Parathyroid adenoma (tissue), 2 donors: Measurements from ENCODE around the gene KTI12.

Source experiments
- H2AFZ ChIP-seq: fragments of 300-600 bp; sonication (generic); one replicate; pipeline ENCODE4 v1.7.0; 2017; ENCODE audit warnings: antibody characterized with exemption, mild to moderate bottlenecking
- H3K27ac ChIP-seq: fragments of 300-600 bp; sonication (generic); one replicate; pipeline ENCODE4 v1.7.0; 2017
- H3K27me3 ChIP-seq: fragments of 300-600 bp; sonication (generic); one replicate; pipeline ENCODE4 v1.7.0; 2017; ENCODE audit warnings: low read length; ENCODE audit not compliant: control insufficient read depth, insufficient read depth
- H3K36me3 ChIP-seq: fragments of 300-600 bp; sonication (generic); one replicate; pipeline ENCODE4 v1.7.0; 2017; ENCODE audit warnings: low read length; ENCODE audit not compliant: control insufficient read depth, insufficient read depth
- H3K4me1 ChIP-seq: fragments of 300-600 bp; sonication (generic); one replicate; pipeline ENCODE4 v1.7.0; 2017; ENCODE audit warnings: control low read depth
- H3K4me2 ChIP-seq: fragments of 300-600 bp; sonication (generic); one replicate; pipeline ENCODE4 v1.7.0; 2017; ENCODE audit warnings: low read length
- H3K4me3 ChIP-seq: fragments of 300-600 bp; sonication (generic); one replicate; pipeline ENCODE4 v1.7.0; 2017; ENCODE audit warnings: low read depth, low read length
- H3K79me2 ChIP-seq: fragments of 300-600 bp; sonication (generic); one replicate; pipeline ENCODE4 v1.7.0; 2017; ENCODE audit warnings: control low read depth
- H3K9ac ChIP-seq: fragments of 300-600 bp; sonication (generic); one replicate; pipeline ENCODE4 v1.7.0; 2017; ENCODE audit warnings: mild to moderate bottlenecking
- H3K9me3 ChIP-seq: fragments of 300-600 bp; sonication (generic); one replicate; pipeline ENCODE4 v1.7.0; 2017; ENCODE audit warnings: low read length; ENCODE audit not compliant: control insufficient read depth
- TF ChIP-seq, protein P1 (sequence below): fragments of 300-600 bp; sonication (generic); IDR thresholded peaks from one replicate; pipeline ENCODE4 v1.7.0; 2017; ENCODE audit warnings: antibody characterized with exemption, mild to moderate bottlenecking
- donor health status: primary hyperparathyroidism.

KTI12 gene

DNA sequence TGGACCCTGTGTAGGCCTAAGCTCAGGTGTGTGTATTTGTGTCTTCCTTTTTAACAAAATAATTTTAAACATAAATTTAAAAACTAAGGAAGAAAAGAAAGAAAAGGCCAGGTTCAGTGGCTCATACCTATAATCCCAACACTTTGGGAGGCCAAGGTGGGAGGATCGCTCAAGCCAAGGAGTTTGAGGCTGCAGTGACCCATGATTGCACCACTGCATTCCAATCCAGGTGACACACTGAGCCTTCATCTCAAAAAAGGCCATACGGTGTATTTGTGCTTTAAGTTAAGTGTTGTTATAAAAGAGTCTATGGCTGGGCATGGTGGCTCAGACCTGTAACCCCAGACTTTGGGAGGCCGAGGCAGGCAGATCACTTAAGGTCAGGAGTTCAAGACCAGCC lies 51.4 kb downstream of the KTI12 start:
- H3K27ac ChIP-seq = no peak overlapping the region
- no peak overlapping the region for H3K9ac ChIP-seq
- no peak overlapping the region for H3K4me3 ChIP-seq
- H2AFZ ChIP-seq = no peak overlapping the region
- no peaks in the 10 kb centered on the region for H3K27me3 ChIP-seq
- no peaks in the 10 kb centered on the region for H3K79me2 ChIP-seq
- H3K4me1 ChIP-seq = no peaks in the 10 kb centered on the region
- no peaks in the 10 kb centered on the region for H3K36me3 ChIP-seq
- no peak overlapping the region for H3K4me2 ChIP-seq
- H3K9me3 ChIP-seq = no peaks in the 10 kb centered on the region
- TF ChIP-seq, protein P1, sequence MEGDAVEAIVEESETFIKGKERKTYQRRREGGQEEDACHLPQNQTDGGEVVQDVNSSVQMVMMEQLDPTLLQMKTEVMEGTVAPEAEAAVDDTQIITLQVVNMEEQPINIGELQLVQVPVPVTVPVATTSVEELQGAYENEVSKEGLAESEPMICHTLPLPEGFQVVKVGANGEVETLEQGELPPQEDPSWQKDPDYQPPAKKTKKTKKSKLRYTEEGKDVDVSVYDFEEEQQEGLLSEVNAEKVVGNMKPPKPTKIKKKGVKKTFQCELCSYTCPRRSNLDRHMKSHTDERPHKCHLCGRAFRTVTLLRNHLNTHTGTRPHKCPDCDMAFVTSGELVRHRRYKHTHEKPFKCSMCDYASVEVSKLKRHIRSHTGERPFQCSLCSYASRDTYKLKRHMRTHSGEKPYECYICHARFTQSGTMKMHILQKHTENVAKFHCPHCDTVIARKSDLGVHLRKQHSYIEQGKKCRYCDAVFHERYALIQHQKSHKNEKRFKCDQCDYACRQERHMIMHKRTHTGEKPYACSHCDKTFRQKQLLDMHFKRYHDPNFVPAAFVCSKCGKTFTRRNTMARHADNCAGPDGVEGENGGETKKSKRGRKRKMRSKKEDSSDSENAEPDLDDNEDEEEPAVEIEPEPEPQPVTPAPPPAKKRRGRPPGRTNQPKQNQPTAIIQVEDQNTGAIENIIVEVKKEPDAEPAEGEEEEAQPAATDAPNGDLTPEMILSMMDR = no peak
